Endothelial cell of umbilical vein (primary cell): ENCODE data around the gene FIGNL2. TPM values are rescaled to one million over a fixed set of nuclear protein-coding genes. Genes with fewer than 3 reads are reported as not detected.

Experiments
- BruUV-seq: library from RNA; stranded (reverse); fragments of 400-500 nt; replicated peaks from 2 replicates; lab custom pipeline; 2021; lab: Mats Ljungman, UMichigan
- CTCF ChIA-PET: fragments of 300-600, 350-600 bp; sonication (Branson Sonifier 250); formaldehyde crosslinking; loops from one replicate; lab custom pipeline; 2021; ENCODE audit warnings: antibody characterized with exemption, inconsistent platforms; lab: Charles Lee
- POLR2A ChIA-PET: fragments of 300-600, 350-600 bp; sonication (Branson Sonifier 250); formaldehyde crosslinking; loops from one replicate; lab custom pipeline; 2021; ENCODE audit warnings: antibody characterized with exemption, inconsistent platforms; lab: Charles Lee
- DNase-seq: peaks from one replicate; pipeline ENCODE4 v3.0.0-alpha.2; 2011; ENCODE audit warnings: low read depth, low spot score
- FAIRE-seq: peaks from 2 replicates; lab custom pipeline; 2011; peaks lifted over from hg19 to GRCh38; lab: Jason Lieb, UNC
- H2AFZ ChIP-seq: 2 replicates; pipeline ENCODE4 v1.6.0; 2012; ENCODE audit warnings: low read depth, low read length, control low read depth, inconsistent platforms
- H3K27ac ChIP-seq: 2 replicates; pipeline ENCODE4 v1.5.1; 2011; ENCODE audit warnings: low read depth, mild to moderate bottlenecking, control low read depth, low read length, moderate library complexity; ENCODE audit not compliant: insufficient read depth
- H3K27me3 ChIP-seq, 2 experiments: 2 replicates each; pipeline versions ENCODE4 v1.6.0 to v1.6.1; 2011; ENCODE audit warnings: low read length in 2 of 2, mixed read lengths in 1 of 2; ENCODE audit not compliant: control insufficient read depth in 2 of 2, insufficient read depth in 2 of 2
- H3K36me3 ChIP-seq, 2 experiments: 2 replicates in 1 of 2; 3 replicates in 1 of 2; pipeline ENCODE4 v1.5.1; 2011; ENCODE audit warnings: low read length in 2 of 2, mild to moderate bottlenecking in 1 of 2, moderate library complexity in 1 of 2; ENCODE audit not compliant: control insufficient read depth in 2 of 2, insufficient read depth in 2 of 2; ENCODE audit errors: extremely low read depth in 1 of 2
- H3K4me1 ChIP-seq: 3 replicates; pipeline ENCODE4 v1.5.1; 2011; ENCODE audit warnings: mild to moderate bottlenecking, low read length; ENCODE audit not compliant: control insufficient read depth, insufficient read depth; ENCODE audit errors: extremely low read depth
- H3K4me2 ChIP-seq: 2 replicates; pipeline ENCODE4 v1.6.1; 2011; ENCODE audit warnings: low read length, control low read depth, mixed read lengths; ENCODE audit not compliant: insufficient read depth
- H3K4me3 ChIP-seq, 3 experiments: fragments of 200-600 bp in 1 of 3; sonication (generic), shearing (Covaris generic) in 1 of 3; replicated peaks in 1 of 3; 2 replicates each; pipeline ENCODE4 v1.5.1; 2011 to 2016; ENCODE audit warnings: control low read depth in 3 of 3, low read length in 3 of 3, mild to moderate bottlenecking in 2 of 3, inconsistent platforms in 1 of 3, low read depth in 1 of 3, moderate library complexity in 1 of 3; ENCODE audit not compliant: insufficient read depth in 1 of 3
- H3K79me2 ChIP-seq: 2 replicates; pipeline ENCODE4 v1.6.0; 2012; ENCODE audit warnings: low read length, inconsistent platforms; ENCODE audit not compliant: control insufficient read depth, insufficient read depth
- H3K9ac ChIP-seq: replicated peaks from 2 replicates; pipeline ENCODE3; 2011; ENCODE audit warnings: low read length, control low read depth; ENCODE audit not compliant: insufficient read depth; ENCODE audit errors: extremely low read depth
- H3K9me1 ChIP-seq: replicated peaks from 3 replicates; pipeline ENCODE4 v1.6.0; 2011; ENCODE audit warnings: mild to moderate bottlenecking, low read length; ENCODE audit not compliant: control insufficient read depth, insufficient read depth; ENCODE audit errors: extremely low read depth
- H3K9me3 ChIP-seq: replicated peaks from 2 replicates; pipeline ENCODE4 v1.5.1; 2012; ENCODE audit warnings: low read length, inconsistent platforms; ENCODE audit not compliant: control insufficient read depth, insufficient read depth
- H4K20me1 ChIP-seq: replicated peaks from 2 replicates; pipeline ENCODE3; 2011; ENCODE audit warnings: mild to moderate bottlenecking, low read length; ENCODE audit not compliant: control insufficient read depth, insufficient read depth; ENCODE audit errors: extremely low read depth
- EZH2 ChIP-seq: IDR thresholded peaks from 2 replicates; pipeline ENCODE4 v1.6.1; 2012; ENCODE audit warnings: borderline replicate concordance, low read depth, mild to moderate bottlenecking, moderate library complexity, low read length, inconsistent platforms; ENCODE audit not compliant: severe bottlenecking
- FOS ChIP-seq: IDR thresholded peaks from 2 replicates; pipeline ENCODE4 v1.6.1; 2011; ENCODE audit warnings: mild to moderate bottlenecking, low read length, moderate library complexity, borderline replicate concordance; ENCODE audit not compliant: insufficient read depth
- GATA2 ChIP-seq: IDR thresholded peaks from 2 replicates; pipeline ENCODE4 v1.7.0; 2011; ENCODE audit warnings: low read depth, mild to moderate bottlenecking, moderate library complexity, mixed read lengths, low read length; ENCODE audit not compliant: insufficient read length, insufficient read depth
- JUN ChIP-seq: IDR thresholded peaks from 2 replicates; pipeline ENCODE4 v1.6.1; 2011; ENCODE audit warnings: borderline replicate concordance, low read depth; ENCODE audit not compliant: insufficient read length, insufficient read depth
- MYC ChIP-seq: IDR thresholded peaks from one replicate; pipeline ENCODE4 v1.6.1; 2011; ENCODE audit warnings: mild to moderate bottlenecking, low read depth, low read length
- POLR2A ChIP-seq: IDR thresholded peaks from 2 replicates; pipeline ENCODE4 v1.6.1; 2012; ENCODE audit warnings: low read depth, mild to moderate bottlenecking, control low read depth, low read length
- POLR2AphosphoS5 ChIP-seq: IDR thresholded peaks from 2 replicates; pipeline ENCODE4 v1.6.1; 2012; ENCODE audit warnings: low read depth, mild to moderate bottlenecking, control low read depth, low read length, moderate library complexity; ENCODE audit not compliant: insufficient read depth
- dilution Hi-C: fragments of 300-500 bp; cut with MboI; formaldehyde crosslinking; loops from one replicate; pipeline ENCODE4 v1.15.0; 2019; ENCODE audit warnings: low sequenced_read_pairs; ENCODE audit not compliant: extremely low pct_ligation_motif_present
- intact Hi-C: fragments of 100-400 bp; cut with micrococcal nuclease; formaldehyde crosslinking; loops from one replicate; pipeline ENCODE4 v1.10.0; 2022
- polyA plus RNA-seq, 4 experiments: library from polyadenylated mRNA; depleted of rRNA in 3 of 4; stranded (reverse) in 3 of 4; unstranded in 1 of 4; fragments of >200 nt; gene quantifications; 2 replicates each; pipeline versions ENCODE4 v1.2.1 to v1.2.3, GENCODE V29; 2011 to 2012; ENCODE audit warnings: missing spikeins in 1 of 4
- total RNA-seq: library from RNA; stranded (reverse); gene quantifications from 2 replicates; pipeline ENCODE4 v1.2.3, GENCODE V29; 2021
- TF ChIP-seq, protein P1 (sequence below): IDR thresholded peaks from 2 replicates; pipeline ENCODE4 v1.6.1; 2011; ENCODE audit not compliant: insufficient read depth, insufficient read length
- TF ChIP-seq, protein P2 (sequence below), 2 donors: IDR thresholded peaks; 1 replicate in 1 of 2; 2 replicates in 1 of 2; pipeline ENCODE4 v1.5.1; 2011; ENCODE audit warnings: low read length in 2 of 2, mild to moderate bottlenecking in 2 of 2, moderate library complexity in 2 of 2, control low read depth in 1 of 2, inconsistent platforms in 1 of 2, low read depth in 1 of 2; ENCODE audit not compliant: insufficient read depth in 1 of 2; ENCODE audit errors: extremely low read depth in 1 of 2

The FIGNL2 gene
- total and polyA plus RNA-seq, 2 donors (not counting 3 experiments of a cell fraction or from before 2014, with no cell fraction given) = 1.4 to 2.4 TPM

GRCh38 chr12:51792417-51792816 is 56.1 kb downstream of the FIGNL2 start:
- Histone ChIP-seq H3K4me3 (no peak overlapping the region), H3K79me2 (no peaks in the 10 kb centered on the region), H3K9me3 (no peaks in the 10 kb centered on the region), H3K4me2 (no peak overlapping the region), H3K27me3 (no peaks in the 10 kb centered on the region), H3K9me1 (no peaks in the 10 kb centered on the region), H2AFZ (no peak overlapping the region), H3K36me3 (peaks cover 11 to 16% of the 10 kb centered on the region in 2 experiments), H3K9ac (no peak overlapping the region), H3K4me1 (no peaks in the 10 kb centered on the region), H3K27ac (no peak overlapping the region), H4K20me1 (no peaks in the 10 kb centered on the region)
- DNase-seq = no peak
- ChIA-PET CTCF (interaction anchor here (0.7 kb wide), 3 partner anchors 51 to 78 kb away, joined by 3 read pairs; no protein-coding TSS in a partner anchor), POLR2A (interaction anchor here (0.7 kb wide), 2 partner anchors 40 to 199 kb away, joined by 3 to 5 read pairs; no protein-coding TSS in a partner anchor)
- intact Hi-C loops = no loop called here
- FAIRE-seq = no peak
- TF ChIP-seq, protein P1, sequence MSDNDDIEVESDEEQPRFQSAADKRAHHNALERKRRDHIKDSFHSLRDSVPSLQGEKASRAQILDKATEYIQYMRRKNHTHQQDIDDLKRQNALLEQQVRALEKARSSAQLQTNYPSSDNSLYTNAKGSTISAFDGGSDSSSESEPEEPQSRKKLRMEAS = no peak
- no peak for TF ChIP-seq JUN
- TF ChIP-seq, protein P2, sequence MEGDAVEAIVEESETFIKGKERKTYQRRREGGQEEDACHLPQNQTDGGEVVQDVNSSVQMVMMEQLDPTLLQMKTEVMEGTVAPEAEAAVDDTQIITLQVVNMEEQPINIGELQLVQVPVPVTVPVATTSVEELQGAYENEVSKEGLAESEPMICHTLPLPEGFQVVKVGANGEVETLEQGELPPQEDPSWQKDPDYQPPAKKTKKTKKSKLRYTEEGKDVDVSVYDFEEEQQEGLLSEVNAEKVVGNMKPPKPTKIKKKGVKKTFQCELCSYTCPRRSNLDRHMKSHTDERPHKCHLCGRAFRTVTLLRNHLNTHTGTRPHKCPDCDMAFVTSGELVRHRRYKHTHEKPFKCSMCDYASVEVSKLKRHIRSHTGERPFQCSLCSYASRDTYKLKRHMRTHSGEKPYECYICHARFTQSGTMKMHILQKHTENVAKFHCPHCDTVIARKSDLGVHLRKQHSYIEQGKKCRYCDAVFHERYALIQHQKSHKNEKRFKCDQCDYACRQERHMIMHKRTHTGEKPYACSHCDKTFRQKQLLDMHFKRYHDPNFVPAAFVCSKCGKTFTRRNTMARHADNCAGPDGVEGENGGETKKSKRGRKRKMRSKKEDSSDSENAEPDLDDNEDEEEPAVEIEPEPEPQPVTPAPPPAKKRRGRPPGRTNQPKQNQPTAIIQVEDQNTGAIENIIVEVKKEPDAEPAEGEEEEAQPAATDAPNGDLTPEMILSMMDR (IDR thresholded peaks at IDR 0.05; ENCODE audit: extremely low read depth in 1 of 2, insufficient read depth in 1 of 2, low read depth in 1 of 2, low read length in 2 of 2) = no peak
- no peak for TF ChIP-seq GATA2
- TF ChIP-seq EZH2 = no peak
- TF ChIP-seq FOS = no peak
- TF ChIP-seq POLR2A = no peak
- TF ChIP-seq MYC = no peak
- no peak for TF ChIP-seq POLR2AphosphoS5
- no TSS peak for BruUV-seq
- dilution Hi-C loops = no loop called here
